Measurements from ENCODE around the gene MKS1. TPM values are rescaled to one million over a fixed set of nuclear protein-coding genes. Genes with fewer than 3 reads are reported as not detected.

The MKS1 gene
- total and polyA plus RNA-seq, 2 donors (not counting 3 experiments of a cell fraction or from before 2014, with no cell fraction given) = 12.2 to 13.2 TPM

DNA sequence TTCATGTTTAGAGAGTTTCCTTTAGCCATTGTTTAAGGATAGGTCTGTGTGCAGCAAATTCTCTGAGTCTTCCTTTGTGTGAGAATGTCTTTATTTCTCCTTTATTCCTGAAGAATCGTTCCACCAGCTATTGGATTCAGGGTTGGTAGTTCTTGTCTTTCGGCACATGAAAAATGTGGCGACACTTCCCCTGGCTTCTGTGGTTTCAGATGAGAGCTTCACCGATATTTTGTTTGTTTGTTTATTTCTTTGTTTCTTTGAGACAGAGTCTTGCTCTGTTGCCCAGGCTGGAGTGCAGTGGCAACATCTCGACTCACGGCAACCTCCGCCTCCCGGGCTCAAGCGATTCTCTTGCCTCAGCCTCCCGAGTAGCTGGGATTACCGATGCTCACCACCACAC, 43.1 kb upstream of the MKS1 start:
- ChIA-PET CTCF (interaction anchor here (2.3 kb wide), 1 partner anchor 13 kb away, joined by 8 read pairs; no protein-coding TSS in a partner anchor), POLR2A (no interaction called here)
- Histone ChIP-seq H3K4me1 (ENCODE audit: control insufficient read depth, extremely low read depth, insufficient read depth, low read length) (no peaks in the 10 kb centered on the region), H3K4me2 (ENCODE audit: insufficient read depth, low read length) (no peak overlapping the region), H3K27me3 (ENCODE audit: control insufficient read depth in 2 of 2, insufficient read depth in 2 of 2, low read length in 2 of 2) (peaks cover 5 to 16% of the 10 kb centered on the region in 2 experiments), H3K9me1 (replicated peaks; ENCODE audit: control insufficient read depth, extremely low read depth, insufficient read depth, low read length) (no peaks in the 10 kb centered on the region), H3K36me3 (ENCODE audit: control insufficient read depth in 2 of 2, extremely low read depth in 1 of 2, insufficient read depth in 2 of 2, low read length in 2 of 2) (no peaks in the 10 kb centered on the region), H4K20me1 (replicated peaks; ENCODE audit: control insufficient read depth, extremely low read depth, insufficient read depth, low read length) (no peaks in the 10 kb centered on the region), H3K9me3 (replicated peaks; ENCODE audit: control insufficient read depth, insufficient read depth, low read length) (no peaks in the 10 kb centered on the region), H3K79me2 (ENCODE audit: control insufficient read depth, insufficient read depth, low read length) (no peaks in the 10 kb centered on the region), H3K4me3 (replicated peaks in 1 of 3; ENCODE audit: insufficient read depth in 1 of 3, low read depth in 1 of 3, low read length in 3 of 3) (no peak overlapping the region), H2AFZ (ENCODE audit: low read depth, low read length) (no peak overlapping the region), H3K27ac (ENCODE audit: insufficient read depth, low read depth, low read length) (no peak overlapping the region), H3K9ac (replicated peaks; ENCODE audit: extremely low read depth, insufficient read depth, low read length) (no peak overlapping the region)
- intact Hi-C loops (cut with micrococcal nuclease) (no loop called here), dilution Hi-C loops (cut with MboI; ENCODE audit: extremely low pct_ligation_motif_present, low sequenced_read_pairs) (no loop called here)
- TF ChIP-seq FOS (IDR thresholded peaks at IDR 0.05; ENCODE audit: borderline replicate concordance, insufficient read depth, low read length) = no peak
- no peak for TF ChIP-seq MYC (IDR thresholded peaks at IDR 0.05; ENCODE audit: low read depth, low read length)
- TF ChIP-seq, protein P1, sequence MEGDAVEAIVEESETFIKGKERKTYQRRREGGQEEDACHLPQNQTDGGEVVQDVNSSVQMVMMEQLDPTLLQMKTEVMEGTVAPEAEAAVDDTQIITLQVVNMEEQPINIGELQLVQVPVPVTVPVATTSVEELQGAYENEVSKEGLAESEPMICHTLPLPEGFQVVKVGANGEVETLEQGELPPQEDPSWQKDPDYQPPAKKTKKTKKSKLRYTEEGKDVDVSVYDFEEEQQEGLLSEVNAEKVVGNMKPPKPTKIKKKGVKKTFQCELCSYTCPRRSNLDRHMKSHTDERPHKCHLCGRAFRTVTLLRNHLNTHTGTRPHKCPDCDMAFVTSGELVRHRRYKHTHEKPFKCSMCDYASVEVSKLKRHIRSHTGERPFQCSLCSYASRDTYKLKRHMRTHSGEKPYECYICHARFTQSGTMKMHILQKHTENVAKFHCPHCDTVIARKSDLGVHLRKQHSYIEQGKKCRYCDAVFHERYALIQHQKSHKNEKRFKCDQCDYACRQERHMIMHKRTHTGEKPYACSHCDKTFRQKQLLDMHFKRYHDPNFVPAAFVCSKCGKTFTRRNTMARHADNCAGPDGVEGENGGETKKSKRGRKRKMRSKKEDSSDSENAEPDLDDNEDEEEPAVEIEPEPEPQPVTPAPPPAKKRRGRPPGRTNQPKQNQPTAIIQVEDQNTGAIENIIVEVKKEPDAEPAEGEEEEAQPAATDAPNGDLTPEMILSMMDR (IDR thresholded peaks at IDR 0.05; ENCODE audit: extremely low read depth in 1 of 2, insufficient read depth in 1 of 2, low read depth in 1 of 2, low read length in 2 of 2) = no peak
- no peak for TF ChIP-seq JUN (IDR thresholded peaks at IDR 0.05; ENCODE audit: borderline replicate concordance, insufficient read depth, insufficient read length, low read depth)
- TF ChIP-seq EZH2 (IDR thresholded peaks at IDR 0.05; ENCODE audit: borderline replicate concordance, low read depth, low read length, severe bottlenecking) = no peak
- no peak for TF ChIP-seq POLR2AphosphoS5 (IDR thresholded peaks at IDR 0.05; ENCODE audit: insufficient read depth, low read depth, low read length)
- no peak for TF ChIP-seq POLR2A (IDR thresholded peaks at IDR 0.05; ENCODE audit: low read depth, low read length)
- no peak for TF ChIP-seq GATA2 (IDR thresholded peaks at IDR 0.05; ENCODE audit: insufficient read depth, insufficient read length, low read depth, low read length)
- TF ChIP-seq, protein P2, sequence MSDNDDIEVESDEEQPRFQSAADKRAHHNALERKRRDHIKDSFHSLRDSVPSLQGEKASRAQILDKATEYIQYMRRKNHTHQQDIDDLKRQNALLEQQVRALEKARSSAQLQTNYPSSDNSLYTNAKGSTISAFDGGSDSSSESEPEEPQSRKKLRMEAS (IDR thresholded peaks at IDR 0.05; ENCODE audit: insufficient read depth, insufficient read length) = no peak
- BruUV-seq (replicated peaks) = no TSS peak
- DNase-seq (ENCODE audit: low read depth, low spot score) (no peak), FAIRE-seq (no peak)
